ENCODE data around the gene PPP4R2. TPM values are rescaled to one million over a fixed set of nuclear protein-coding genes. Genes with fewer than 3 reads are reported as not detected.

PPP4R2 gene
- total RNA-seq, 4 donors from 2014 or later, result 32.2 to 57.6 (median 40.2) TPM

DNA sequence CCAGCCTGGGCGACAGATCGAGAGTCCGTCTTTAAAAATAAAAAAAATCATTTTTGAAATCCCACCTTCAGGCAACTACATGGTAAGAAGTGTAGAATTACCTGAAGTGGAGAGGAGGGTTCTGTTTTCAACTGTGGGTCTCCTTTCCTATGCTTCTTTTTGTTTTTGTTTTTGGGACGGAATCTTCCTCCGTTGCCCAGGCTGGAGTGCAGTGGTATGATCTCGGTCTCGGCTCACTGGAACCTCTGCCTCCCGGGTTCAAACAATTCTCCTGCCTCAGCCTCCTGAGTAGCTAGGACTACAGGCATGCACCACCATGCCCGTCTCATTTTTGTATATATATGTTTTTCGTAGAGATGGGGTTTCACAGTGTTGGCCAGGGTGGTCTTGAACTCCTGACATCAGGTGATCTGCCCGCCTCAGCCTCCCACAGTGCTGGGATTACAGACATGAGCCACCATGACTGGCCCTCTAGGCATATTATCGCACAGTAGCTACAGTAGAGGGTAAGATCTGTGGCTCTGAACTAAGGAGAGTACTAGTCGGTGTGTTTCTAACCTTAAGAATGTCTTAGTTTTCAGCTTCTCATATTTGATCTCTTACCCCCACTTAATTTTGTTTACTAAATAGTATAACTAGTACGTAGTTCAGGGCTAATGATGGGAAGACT, 73.3 kb downstream of the PPP4R2 start:
- TF ChIP-seq POLR2AphosphoS5 (IDR thresholded peaks at IDR 0.05) (no peak), POLR2A (IDR thresholded peaks at IDR 0.05) (no peak), EP300 (IDR thresholded peaks at IDR 0.05) (no peak)
- TF ChIP-seq, protein P1, sequence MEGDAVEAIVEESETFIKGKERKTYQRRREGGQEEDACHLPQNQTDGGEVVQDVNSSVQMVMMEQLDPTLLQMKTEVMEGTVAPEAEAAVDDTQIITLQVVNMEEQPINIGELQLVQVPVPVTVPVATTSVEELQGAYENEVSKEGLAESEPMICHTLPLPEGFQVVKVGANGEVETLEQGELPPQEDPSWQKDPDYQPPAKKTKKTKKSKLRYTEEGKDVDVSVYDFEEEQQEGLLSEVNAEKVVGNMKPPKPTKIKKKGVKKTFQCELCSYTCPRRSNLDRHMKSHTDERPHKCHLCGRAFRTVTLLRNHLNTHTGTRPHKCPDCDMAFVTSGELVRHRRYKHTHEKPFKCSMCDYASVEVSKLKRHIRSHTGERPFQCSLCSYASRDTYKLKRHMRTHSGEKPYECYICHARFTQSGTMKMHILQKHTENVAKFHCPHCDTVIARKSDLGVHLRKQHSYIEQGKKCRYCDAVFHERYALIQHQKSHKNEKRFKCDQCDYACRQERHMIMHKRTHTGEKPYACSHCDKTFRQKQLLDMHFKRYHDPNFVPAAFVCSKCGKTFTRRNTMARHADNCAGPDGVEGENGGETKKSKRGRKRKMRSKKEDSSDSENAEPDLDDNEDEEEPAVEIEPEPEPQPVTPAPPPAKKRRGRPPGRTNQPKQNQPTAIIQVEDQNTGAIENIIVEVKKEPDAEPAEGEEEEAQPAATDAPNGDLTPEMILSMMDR (IDR thresholded peaks at IDR 0.05), result no peak
- H3K27ac ChIP-seq, result no peak overlapping the region
- WGBS, 2 donors (ENCODE audit: low coverage in 1 of 2), result 84% methylated on average over 12 to 13 of the region's 14 CpGs
- ATAC-seq, result no peak
- H3K4me3 ChIP-seq, result no peak overlapping the region
- H3K36me3 ChIP-seq, result peaks cover 0 to 20% of the 10 kb centered on the region in 2 donors
- H3K27me3 ChIP-seq, result no peaks in the 10 kb centered on the region
- H3K4me1 ChIP-seq, result peaks cover 0 to 16% (median 2%) of the 10 kb centered on the region in 3 donors
- H3K9me3 ChIP-seq, result no peaks in the 10 kb centered on the region

DNA sequence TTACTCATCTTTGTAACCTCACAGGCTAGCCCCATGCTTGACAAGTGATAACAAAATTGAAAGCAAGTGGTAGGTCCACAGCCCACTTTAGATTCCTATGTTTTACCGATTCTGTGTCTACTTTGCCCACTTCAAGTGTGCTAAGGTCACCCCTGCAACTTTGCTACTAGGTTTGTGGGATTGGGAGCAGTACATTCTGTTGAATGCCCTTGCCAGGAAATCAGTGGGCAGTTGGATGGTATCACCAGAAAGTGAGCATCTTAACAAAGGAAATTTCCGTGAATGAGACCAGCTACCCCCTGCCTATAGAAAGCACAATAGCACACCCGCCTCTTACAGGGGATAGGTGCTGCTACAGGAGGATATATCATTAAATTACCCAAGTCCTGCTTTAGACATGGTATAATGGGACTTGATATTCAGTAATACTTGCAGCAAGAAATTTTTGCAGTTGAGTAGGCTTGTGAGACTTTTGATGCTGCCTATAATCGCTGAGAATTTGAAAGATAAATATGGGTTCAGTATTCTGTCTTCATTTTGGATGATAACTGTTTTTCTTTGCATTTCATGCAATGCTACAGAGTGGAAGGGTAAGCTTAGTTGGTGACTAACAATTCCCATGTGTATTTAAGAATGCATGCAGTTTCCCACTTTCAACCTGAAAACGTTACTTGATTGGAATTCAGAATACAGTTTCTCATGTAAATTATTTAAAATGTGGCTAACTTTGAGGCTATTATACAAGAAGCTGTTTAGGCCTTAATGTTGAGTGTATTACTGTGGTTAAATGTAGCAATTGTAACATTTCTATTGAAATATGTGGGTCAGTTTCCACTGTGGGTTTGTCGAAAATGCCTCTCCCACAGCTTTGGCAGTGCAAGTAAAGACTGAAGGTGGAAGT, 74.3 kb downstream of the PPP4R2 start:
- TF ChIP-seq POLR2AphosphoS5 (IDR thresholded peaks at IDR 0.05) (no peak), EP300 (IDR thresholded peaks at IDR 0.05) (no peak), POLR2A (IDR thresholded peaks at IDR 0.05) (no peak)
- TF ChIP-seq, protein P1 (IDR thresholded peaks at IDR 0.05), result no peak
- H3K9me3 ChIP-seq, result no peaks in the 10 kb centered on the region
- H3K4me3 ChIP-seq, result no peak overlapping the region
- H3K36me3 ChIP-seq, result peaks cover 0 to 10% of the 10 kb centered on the region in 2 donors
- no peak overlapping the region for H3K27ac ChIP-seq
- H3K4me1 ChIP-seq, result peaks cover 0 to 16% (median 2%) of the 10 kb centered on the region in 3 donors
- no peaks in the 10 kb centered on the region for H3K27me3 ChIP-seq
- no peak for ATAC-seq
- 25 to 51% methylated on average over 4 to 6 of the region's 6 CpGs for WGBS, 2 donors (ENCODE audit: low coverage in 1 of 2)

DNA sequence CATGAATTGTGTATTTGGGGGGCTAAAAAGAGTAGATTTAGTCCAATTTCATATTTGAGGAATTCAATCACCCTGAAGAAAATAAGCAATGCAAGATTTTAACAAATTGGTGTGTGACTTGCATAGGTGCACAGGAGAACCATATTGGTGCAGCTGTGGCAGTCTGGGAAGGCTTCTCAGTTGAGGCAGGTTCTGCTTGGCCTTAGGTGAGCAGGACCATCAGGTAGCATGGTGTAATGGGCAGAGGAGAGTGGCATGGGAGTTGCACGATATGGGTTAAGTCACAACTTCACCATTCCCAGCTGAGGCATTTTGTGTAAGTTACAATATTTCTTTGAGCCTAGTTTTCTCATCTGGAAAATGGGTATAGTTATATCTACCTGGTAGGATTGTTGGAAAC, 75.3 kb downstream of the PPP4R2 start:
- H3K27me3 ChIP-seq, result no peaks in the 10 kb centered on the region
- TF ChIP-seq POLR2AphosphoS5 (IDR thresholded peaks at IDR 0.05), result no peak
- TF ChIP-seq EP300 (IDR thresholded peaks at IDR 0.05), result no peak
- no peak for TF ChIP-seq POLR2A (IDR thresholded peaks at IDR 0.05)
- TF ChIP-seq, protein P1 (IDR thresholded peaks at IDR 0.05), result no peak
- H3K27ac ChIP-seq, result no peak overlapping the region
- H3K9me3 ChIP-seq, result no peaks in the 10 kb centered on the region
- no peak for ATAC-seq
- peaks cover 0 to 16% (median 2%) of the 10 kb centered on the region in 3 donors for H3K4me1 ChIP-seq
- 88 to 100% methylated on average over 1 of the region's 1 CpG for WGBS, 2 donors (ENCODE audit: low coverage in 1 of 2)
- H3K36me3 ChIP-seq, result peaks cover 0 to 10% of the 10 kb centered on the region in 2 donors
- H3K4me3 ChIP-seq, result no peak overlapping the region

DNA sequence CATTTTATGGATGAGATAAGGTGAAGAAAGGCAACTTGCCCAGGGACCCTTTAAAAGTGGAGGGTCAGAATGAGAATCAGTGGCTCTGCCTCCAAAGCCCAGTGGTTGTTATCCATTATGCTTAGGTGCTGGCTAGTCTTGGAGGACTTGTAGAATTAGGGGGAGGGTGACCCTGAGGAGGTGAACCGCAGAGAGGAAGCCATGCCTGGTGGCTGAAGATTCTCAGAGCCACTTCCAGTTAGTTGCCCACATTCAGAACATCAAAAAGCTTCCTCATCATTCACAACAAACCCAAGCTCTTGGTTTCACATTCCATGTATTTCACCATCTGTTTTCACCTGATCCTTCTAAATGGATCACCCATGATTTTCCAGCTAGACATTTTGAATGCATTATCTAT, 76.0 kb downstream of the PPP4R2 start:
- no peak for ATAC-seq
- WGBS, 2 donors (ENCODE audit: low coverage in 1 of 2), result 80 to 90% methylated on average over 1 of the region's 1 CpG
- H3K36me3 ChIP-seq, result peaks cover 0 to 10% of the 10 kb centered on the region in 2 donors
- H3K4me1 ChIP-seq, result peaks cover 0 to 16% (median 2%) of the 10 kb centered on the region in 3 donors
- no peaks in the 10 kb centered on the region for H3K9me3 ChIP-seq
- TF ChIP-seq POLR2A (IDR thresholded peaks at IDR 0.05) (no peak), EP300 (IDR thresholded peaks at IDR 0.05) (no peak), POLR2AphosphoS5 (IDR thresholded peaks at IDR 0.05) (no peak)
- TF ChIP-seq, protein P1 (IDR thresholded peaks at IDR 0.05), result no peak
- H3K27me3 ChIP-seq, result no peaks in the 10 kb centered on the region
- no peak overlapping the region for H3K27ac ChIP-seq
- no peak overlapping the region for H3K4me3 ChIP-seq

Data from gastroesophageal sphincter (tissue), 4 donors.